Spleen (tissue), 11 donors: ENCODE results near the gene SPINDOC. TPM values are rescaled to one million over a fixed set of nuclear protein-coding genes. Genes with fewer than 3 reads are reported as not detected.
A peak's percentile ranks its signal among the peaks of the same experiment; 100 is the strongest.

Experiments used
- DNase-seq: peaks from one replicate; pipeline ENCODE4 v3.0.0-alpha.2; 2020
- H3K27ac ChIP-seq, 8 donors: fragments of 200-600 bp; sonication (generic) in 7 of 8; 1 replicate in 4 of 8; 2 replicates in 4 of 8; pipeline versions ENCODE4 v1.5.0 to v1.8.0; 2016 to 2021; ENCODE audit warnings: inconsistent platforms in 4 of 8, mild to moderate bottlenecking in 4 of 8, moderate library complexity in 1 of 8
- H3K27me3 ChIP-seq, 7 donors: fragments of 200-600 bp; sonication (generic) in 6 of 7; replicated peaks in 1 of 7; 1 replicate in 4 of 7; 2 replicates in 3 of 7; pipeline versions ENCODE4 v1.5.0 to v1.8.0; 2016 to 2021; ENCODE audit warnings: inconsistent platforms in 3 of 7, mild to moderate bottlenecking in 1 of 7
- H3K36me3 ChIP-seq, 6 donors: fragments of 200-600 bp; sonication (generic) in 5 of 6; 1 replicate in 4 of 6; 2 replicates in 2 of 6; pipeline versions ENCODE4 v1.5.0 to v1.8.0; 2016 to 2021; ENCODE audit warnings: inconsistent platforms in 2 of 6
- H3K4me1 ChIP-seq, 6 donors: fragments of 200-600 bp; sonication (generic) in 5 of 6; 1 replicate in 3 of 6; 2 replicates in 3 of 6; pipeline versions ENCODE4 v1.5.0 to v1.8.0; 2016 to 2021; ENCODE audit warnings: inconsistent platforms in 3 of 6
- H3K4me3 ChIP-seq, 8 donors: fragments of 200-600 bp; sonication (generic) in 7 of 8; 1 replicate in 4 of 8; 2 replicates in 4 of 8; pipeline versions ENCODE4 v1.5.0 to v1.8.0; 2016 to 2021; ENCODE audit warnings: inconsistent platforms in 4 of 8, mild to moderate bottlenecking in 4 of 8, moderate library complexity in 2 of 8
- H3K9me3 ChIP-seq, 8 donors: fragments of 200-600 bp; sonication (generic) in 7 of 8; 1 replicate in 4 of 8; 2 replicates in 4 of 8; pipeline versions ENCODE4 v1.5.0 to v1.8.0; 2016 to 2021; ENCODE audit warnings: inconsistent platforms in 4 of 8
- POLR2A ChIP-seq, 3 donors: fragments of 450-650 bp; IDR thresholded peaks; one replicate each; pipeline ENCODE4 v1.5.1; 2017; ENCODE audit warnings: antibody characterized with exemption in 3 of 3, mild to moderate bottlenecking in 1 of 3
- POLR2AphosphoS5 ChIP-seq, 3 donors: sonication (generic); formaldehyde crosslinking; IDR thresholded peaks; one replicate each; pipeline ENCODE4 v1.5.1; 2017; ENCODE audit warnings: antibody characterized with exemption in 3 of 3
- WGBS, 5 donors: extraction: QIAGEN DNeasy Blood & Tissue Kit in 3 of 5; methylation state at CpG; one replicate each; pipeline versions ENCODE4 v1.1.5 to v1.1.7; 2013 to 2018; 5-methylcytosine and 5-hydroxymethylcytosine counted together
- intact Hi-C: fragments of 100-400 bp; cut with DNase I; formaldehyde crosslinking; loops from one replicate; pipeline ENCODE4 v1.15.0; 2023; ENCODE audit warnings: low total_unique reads
- polyA plus RNA-seq, 3 donors: library from polyadenylated mRNA; stranded (reverse); fragments of 200-250 nt; gene quantifications; one replicate each; pipeline ENCODE4 v1.2.1, GENCODE V29; 2013
- total RNA-seq, 7 donors: library from RNA; depleted of rRNA in 3 of 7; stranded (reverse); fragments of >200 nt in 3 of 7; fragmentation: NEBNext Ultra II Directional in 4 of 7; extraction: Animal tissue kit (Norgen Biotek cat#: 25700) in 4 of 7; gene quantifications; one replicate each; pipeline versions ENCODE4 v1.1.0 to v1.2.1, GENCODE V29; 2016 to 2021
- TF ChIP-seq, protein P1 (sequence below), 11 experiments: fragments of 200-600 bp in 7 of 11; fragments of 450-650 bp in 4 of 11; sonication (generic) in 4 of 11; IDR thresholded peaks in 8 of 11; conservative IDR thresholded peaks in 3 of 11; 1 replicate in 7 of 11; 2 replicates in 4 of 11; pipeline versions ENCODE4 v1.4.0 to v1.8.0; 2016 to 2021; ENCODE audit warnings: antibody characterized with exemption in 11 of 11, inconsistent platforms in 4 of 11, mild to moderate bottlenecking in 1 of 11
- donor health status: healthy with polysubstance abuse.
- donor health status: DM: no; HTN: no; CAD: no; lungs with moderate emphysema.
- donor health status: DM: no; HTN: no; CAD: no.
- donor health status: Bipolar disorder and iron deficiency.
- donor health status: healthy.
- donor health status: DM: no; HTN: no; CAD: no.
- donor health status: DM: yes; HTN: yes; CAD: no.

Gene SPINDOC
- total and polyA plus RNA-seq, 10 donors: 5.1 to 16.8 (median 13.3) TPM

DNA sequence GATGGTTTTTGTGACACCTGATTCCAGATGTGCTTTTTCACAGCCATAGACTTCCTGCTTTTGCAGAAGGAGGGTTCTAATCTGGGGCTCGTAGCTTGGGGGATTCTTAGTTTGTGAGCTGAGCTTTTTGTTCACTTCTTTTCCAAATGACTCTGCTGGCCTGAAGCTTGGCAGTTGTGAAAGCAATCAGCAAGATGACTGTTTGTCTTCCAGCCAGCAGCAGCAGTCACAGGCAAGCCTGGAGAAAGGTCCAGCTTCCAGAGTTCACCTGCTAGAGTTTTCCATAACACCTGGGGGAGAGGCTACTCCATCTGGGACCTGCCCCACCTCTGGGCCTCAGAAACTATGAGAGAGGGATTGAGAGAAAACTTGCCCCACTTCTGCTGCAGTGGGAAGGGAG, 29.8 kb downstream of the SPINDOC start:
- peaks cover 0 to 66% (median 11%) of the 10 kb centered on the region in 6 donors for H3K36me3 ChIP-seq
- intact Hi-C loops: loop anchor here (5.0 kb wide), 1 partner anchor 34 kb away; no protein-coding TSS in a partner anchor
- no peaks in the 10 kb centered on the region for H3K9me3 ChIP-seq
- DNase-seq: no peak
- no peaks in the 10 kb centered on the region for H3K27me3 ChIP-seq
- WGBS, 5 donors: 27 to 64% (median 44%) methylated on average over 1 of the region's 1 CpG
- H3K27ac ChIP-seq: peak overlapping the region in 3 of 8 donors; percentile 22 to 99 (median 39)
- TF ChIP-seq POLR2A (IDR thresholded peaks at IDR 0.05) (no peak), POLR2AphosphoS5 (IDR thresholded peaks at IDR 0.05) (no peak)
- TF ChIP-seq, protein P1, sequence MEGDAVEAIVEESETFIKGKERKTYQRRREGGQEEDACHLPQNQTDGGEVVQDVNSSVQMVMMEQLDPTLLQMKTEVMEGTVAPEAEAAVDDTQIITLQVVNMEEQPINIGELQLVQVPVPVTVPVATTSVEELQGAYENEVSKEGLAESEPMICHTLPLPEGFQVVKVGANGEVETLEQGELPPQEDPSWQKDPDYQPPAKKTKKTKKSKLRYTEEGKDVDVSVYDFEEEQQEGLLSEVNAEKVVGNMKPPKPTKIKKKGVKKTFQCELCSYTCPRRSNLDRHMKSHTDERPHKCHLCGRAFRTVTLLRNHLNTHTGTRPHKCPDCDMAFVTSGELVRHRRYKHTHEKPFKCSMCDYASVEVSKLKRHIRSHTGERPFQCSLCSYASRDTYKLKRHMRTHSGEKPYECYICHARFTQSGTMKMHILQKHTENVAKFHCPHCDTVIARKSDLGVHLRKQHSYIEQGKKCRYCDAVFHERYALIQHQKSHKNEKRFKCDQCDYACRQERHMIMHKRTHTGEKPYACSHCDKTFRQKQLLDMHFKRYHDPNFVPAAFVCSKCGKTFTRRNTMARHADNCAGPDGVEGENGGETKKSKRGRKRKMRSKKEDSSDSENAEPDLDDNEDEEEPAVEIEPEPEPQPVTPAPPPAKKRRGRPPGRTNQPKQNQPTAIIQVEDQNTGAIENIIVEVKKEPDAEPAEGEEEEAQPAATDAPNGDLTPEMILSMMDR (IDR thresholded peaks at IDR 0.05 in 8 of 11, conservative IDR thresholded peaks at IDR 0.05 in 3 of 11): no peak
- peaks cover 37 to 90% (median 78%) of the 10 kb centered on the region in 6 donors for H3K4me1 ChIP-seq
- no peak overlapping the region for H3K4me3 ChIP-seq

DNA sequence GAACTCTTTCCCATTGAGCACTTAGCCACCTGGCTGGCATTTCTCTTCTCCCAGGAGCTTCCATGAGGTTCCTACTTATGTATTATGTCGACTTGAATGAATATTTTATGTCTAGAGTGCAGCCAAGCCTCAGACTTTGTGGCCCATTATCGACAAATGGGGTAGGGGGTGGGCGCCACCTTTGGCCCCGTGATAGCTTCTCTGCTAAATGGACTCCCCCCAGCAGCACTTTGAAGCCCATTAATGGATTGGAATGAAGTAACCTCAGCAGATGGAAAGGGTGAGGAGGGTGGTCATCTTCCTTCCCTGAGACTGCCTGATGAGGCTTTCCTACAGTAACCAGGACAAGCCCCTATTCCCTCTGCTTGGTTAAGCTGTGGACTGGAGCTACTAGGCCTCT, 31.6 kb downstream of the SPINDOC start:
- TF ChIP-seq, protein P1 (IDR thresholded peaks at IDR 0.05 in 8 of 11, conservative IDR thresholded peaks at IDR 0.05 in 3 of 11): no peak
- TF ChIP-seq POLR2A (IDR thresholded peaks at IDR 0.05): no peak
- no peak for TF ChIP-seq POLR2AphosphoS5 (IDR thresholded peaks at IDR 0.05)
- Histone ChIP-seq H3K36me3 (peaks cover 0 to 83% (median 11%) of the 10 kb centered on the region in 6 donors), H3K27me3 (no peaks in the 10 kb centered on the region), H3K27ac (peak overlapping the region in 7 of 8 donors; percentile 26 to 99 (median 52)), H3K9me3 (no peaks in the 10 kb centered on the region), H3K4me1 (peaks cover 39 to 100% (median 82%) of the 10 kb centered on the region in 6 donors), H3K4me3 (no peak overlapping the region)
- 83 to 92% (median 88%) methylated on average over 4 of the region's 4 CpGs for WGBS, 5 donors
- no peak for DNase-seq
- intact Hi-C loops: loop anchor here (5.0 kb wide), 1 partner anchor 32 kb away; no protein-coding TSS in a partner anchor

DNA sequence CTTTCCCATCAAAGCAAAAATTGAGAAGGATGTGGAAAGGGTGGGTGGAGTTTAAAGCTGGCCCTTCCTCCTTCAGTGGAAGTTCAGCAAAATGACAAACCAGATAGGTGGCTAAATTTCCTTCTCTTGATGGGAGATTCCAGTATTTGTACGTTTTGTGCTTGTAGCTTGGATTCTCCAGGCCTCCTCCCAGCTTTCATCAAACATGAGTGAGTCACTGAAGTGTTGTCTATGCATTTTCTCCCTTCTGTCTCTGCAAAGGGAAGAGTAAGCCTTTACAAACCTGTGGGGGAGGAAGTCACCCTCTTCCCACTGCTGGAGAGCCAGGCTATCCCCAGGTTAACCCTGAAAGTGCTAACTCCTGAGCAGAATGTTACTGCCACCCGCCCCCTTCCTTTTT, 32.0 kb downstream of the SPINDOC start:
- no peak for DNase-seq
- peaks cover 39 to 100% (median 81%) of the 10 kb centered on the region in 6 donors for H3K4me1 ChIP-seq
- H3K27ac ChIP-seq: peak overlapping the region in 7 of 8 donors; percentile 26 to 99 (median 52)
- H3K4me3 ChIP-seq: no peak overlapping the region
- intact Hi-C loops: no loop called here
- TF ChIP-seq POLR2A (IDR thresholded peaks at IDR 0.05) (no peak), POLR2AphosphoS5 (IDR thresholded peaks at IDR 0.05) (no peak)
- TF ChIP-seq, protein P1 (IDR thresholded peaks at IDR 0.05 in 8 of 11, conservative IDR thresholded peaks at IDR 0.05 in 3 of 11): no peak
- H3K27me3 ChIP-seq: no peaks in the 10 kb centered on the region
- 43 to 65% (median 53%) methylated on average over 2 of the region's 2 CpGs for WGBS, 5 donors
- H3K9me3 ChIP-seq: no peaks in the 10 kb centered on the region
- peaks cover 0 to 86% (median 11%) of the 10 kb centered on the region in 6 donors for H3K36me3 ChIP-seq

DNA sequence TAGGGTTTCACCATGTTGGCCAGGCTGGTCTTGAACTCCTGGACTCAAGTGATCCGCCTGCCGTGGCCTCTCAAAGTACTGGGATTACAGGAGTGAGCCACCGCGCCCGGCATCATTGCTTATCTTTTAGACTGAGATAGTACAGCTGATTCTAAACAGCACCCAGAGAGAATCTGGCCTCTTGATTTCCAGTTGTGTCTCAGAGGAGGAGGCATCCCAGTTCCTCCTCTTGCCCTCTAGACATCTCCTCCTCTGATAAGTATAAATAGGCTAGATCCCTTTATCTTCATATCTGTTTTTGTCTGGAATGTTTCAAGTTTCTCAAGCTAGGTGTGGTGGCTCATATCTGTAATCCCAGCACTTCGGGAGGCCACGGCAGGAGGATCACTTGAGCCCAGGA, 32.7 kb downstream of the SPINDOC start:
- WGBS, 5 donors: 91 to 99% (median 95%) methylated on average over 7 of the region's 7 CpGs
- H3K9me3 ChIP-seq: no peaks in the 10 kb centered on the region
- peak overlapping the region in 6 of 8 donors; percentile 26 to 99 (median 54) for H3K27ac ChIP-seq
- H3K4me3 ChIP-seq: no peak overlapping the region
- H3K27me3 ChIP-seq: no peaks in the 10 kb centered on the region
- TF ChIP-seq POLR2AphosphoS5 (IDR thresholded peaks at IDR 0.05) (no peak), POLR2A (IDR thresholded peaks at IDR 0.05) (no peak)
- TF ChIP-seq, protein P1 (IDR thresholded peaks at IDR 0.05 in 8 of 11, conservative IDR thresholded peaks at IDR 0.05 in 3 of 11): no peak
- no peak for DNase-seq
- H3K36me3 ChIP-seq: peaks cover 0 to 92% (median 11%) of the 10 kb centered on the region in 6 donors
- intact Hi-C loops: no loop called here
- peaks cover 36 to 100% (median 81%) of the 10 kb centered on the region in 6 donors for H3K4me1 ChIP-seq
